Measurements from ENCODE around the gene GK2. TPM values are rescaled to one million over a fixed set of nuclear protein-coding genes. Genes with fewer than 3 reads are reported as not detected.

Gene GK2
- total and polyA plus RNA-seq, 9 of the 15 experiments (the other 6 are each of a cell fraction or from before 2014, with no cell fraction given) = 0.07 TPM; not detected in 8

- H3K9me3 ChIP-seq (replicated peaks; ENCODE audit: control insufficient read depth, insufficient read depth, low read depth, low read length) = no peaks in the 10 kb centered on the region
- no peaks in the 10 kb centered on the region for H3K79me2 ChIP-seq (ENCODE audit: control insufficient read depth, insufficient read depth, low read length)
- no peak for DNase-seq (ENCODE audit: extremely low read depth in 1 of 4, low spot score in 3 of 4)
- no peak for TF ChIP-seq TFAM (CRISPR knock-in tag; conservative IDR thresholded peaks at IDR 0.05)
- TF ChIP-seq SRSF7 (optimal IDR thresholded peaks at IDR 0.05; ENCODE audit: low read depth, low read length) = no peak
- no peak for TF ChIP-seq XRCC4 (IDR thresholded peaks at IDR 0.05; ENCODE audit: extremely low read depth, insufficient read depth, insufficient read length)
- TF ChIP-seq SREBF1 (IDR thresholded peaks at IDR 0.05; ENCODE audit: borderline replicate concordance, low read depth, low read length) = no peak
- TF ChIP-seq ZNF75A (CRISPR knock-in tag; IDR thresholded peaks at IDR 0.05) = no peak
- TF ChIP-seq NEUROD1 (IDR thresholded peaks at IDR 0.05; ENCODE audit: borderline replicate concordance, low read depth, low read length, partially characterized antibody) = no peak
- no peak for TF ChIP-seq ZFP91 (CRISPR knock-in tag; IDR thresholded peaks at IDR 0.05)
- no peak for TF ChIP-seq PURB (CRISPR knock-in tag; IDR thresholded peaks at IDR 0.05; ENCODE audit: low read depth)
- TF ChIP-seq TBL1XR1 (IDR thresholded peaks at IDR 0.05; ENCODE audit: low read length in 2 of 2) = no peak
- no peak for TF ChIP-seq SMAD3 (CRISPR knock-in tag; conservative IDR thresholded peaks at IDR 0.05)
- ATAC-seq = no peak
- no peaks in the 10 kb centered on the region for H3K36me3 ChIP-seq (ENCODE audit: control insufficient read depth, insufficient read depth, low read length)
- WGBS (ENCODE audit: insufficient coverage, low coverage, missing lambda C conversion rate) = 13% methylated on average over 3 of the region's 3 CpGs
- H3K4me2 ChIP-seq (ENCODE audit: insufficient read depth, low read length) = no peak overlapping the region
- no peak overlapping the region for H3K4me3 ChIP-seq
- no peaks in the 10 kb centered on the region for H3K27me3 ChIP-seq (ENCODE audit: control insufficient read depth in 2 of 2, insufficient read depth in 2 of 2, low read length in 2 of 2)
- H3K4me1 ChIP-seq (replicated peaks in 1 of 2; ENCODE audit: control insufficient read depth in 2 of 2, insufficient read depth in 2 of 2, low read length in 2 of 2) = 0 out of 5 replicates have a peak, but pooled peaks cover 0 to 3% of the 10 kb centered on the region in 2 experiments
- no peak for FAIRE-seq
- CTCF ChIA-PET (ENCODE audit: low intra/inter-chr PET ratio) = no interaction called here
- H3K27ac ChIP-seq (ENCODE audit: extremely low read depth, low read depth, low read length) = no peak overlapping the region
- in situ Hi-C loops (cut with MboI) (no loop called here), intact Hi-C loops (cut with micrococcal nuclease) (loop anchor here (1.0 kb wide), 1 partner anchor 349 kb away; no protein-coding TSS in a partner anchor)
- no peaks in the 10 kb centered on the region for H4K20me1 ChIP-seq (replicated peaks; ENCODE audit: control insufficient read depth, insufficient read depth, low read length)
- no peak overlapping the region for H3K9ac ChIP-seq (ENCODE audit: insufficient read depth in 1 of 2, low read depth in 2 of 2, low read length in 2 of 2)
- POLR2A ChIA-PET = no interaction called here
- H2AFZ ChIP-seq (ENCODE audit: low read depth, low read length) = no peak overlapping the region
- H3K9me1 ChIP-seq (ENCODE audit: control insufficient read depth, insufficient read depth, low read length) = no peaks in the 10 kb centered on the region
- BruUV-seq (replicated peaks) = no TSS peak
Observed at GRCh38 chr4:79390890-79391289, 17.1 kb downstream of the GK2 start.
